HG03439 (cell line): ENCODE measurements around the gene DYNLT1.
A peak's percentile ranks its signal among the peaks of the same experiment; 100 is the strongest.
"Not testable (repeated sequence)": the region's sequence is repeated elsewhere in the genome, so short reads cannot be mapped to it uniquely, and the experiment has no call there.

Source experiments
- ATAC-seq: cut with Tn5 transposase; IDR thresholded peaks from one replicate; pipeline ENCODE4 v1.9.1; 2021; ENCODE audit warnings: mild to moderate bottlenecking, moderate library complexity; ENCODE audit not compliant: unreplicated experiment

Gene DYNLT1

DNA sequence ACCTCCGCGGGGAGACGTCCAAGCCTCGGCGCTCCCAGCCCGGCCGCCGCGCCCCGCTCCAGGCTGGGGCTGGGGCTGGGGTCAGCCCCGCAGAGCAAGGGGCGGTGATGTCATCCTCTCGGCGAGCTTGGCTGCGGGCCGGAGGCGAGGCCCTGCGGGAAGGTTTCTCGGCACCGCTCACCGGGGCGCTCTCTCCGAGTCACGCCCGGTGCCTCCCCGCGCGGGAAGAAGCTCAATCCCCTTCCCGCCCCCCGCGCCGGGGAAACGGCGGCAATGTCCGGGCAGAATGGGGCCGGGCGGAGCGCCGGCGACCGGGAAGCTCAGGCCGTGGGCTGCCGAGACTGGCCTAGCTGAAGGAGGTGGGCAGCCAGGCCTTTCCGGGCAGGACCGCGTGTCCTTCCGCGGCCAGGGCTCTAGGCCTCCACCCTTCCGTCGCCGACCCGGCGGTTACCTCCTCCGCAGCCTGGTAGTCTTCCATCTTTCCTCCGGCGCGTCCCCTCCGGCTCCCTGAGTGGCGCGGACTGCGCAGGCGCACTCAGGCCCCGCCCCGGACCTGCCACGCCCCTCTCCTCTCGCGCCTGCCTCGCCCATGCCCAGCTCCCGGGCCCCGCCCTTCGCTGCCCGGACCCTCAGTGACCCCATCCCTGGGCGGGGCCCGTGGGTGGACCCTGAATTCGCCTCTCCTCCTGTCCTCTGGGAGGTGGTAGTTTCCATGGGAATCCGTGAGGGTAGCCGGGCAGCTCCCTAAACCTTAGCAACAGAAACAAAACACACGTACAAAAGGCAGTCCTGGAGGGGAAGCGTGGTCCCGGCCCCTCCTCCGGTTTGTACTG, at the start of gene DYNLT1:
Gene DYNLT1 (minus strand): TSS at position 513 of the 833 bp plus-strand sequence. CDS start 35 bp downstream, at position 478.
- ATAC-seq = peak; percentile 67

DNA sequence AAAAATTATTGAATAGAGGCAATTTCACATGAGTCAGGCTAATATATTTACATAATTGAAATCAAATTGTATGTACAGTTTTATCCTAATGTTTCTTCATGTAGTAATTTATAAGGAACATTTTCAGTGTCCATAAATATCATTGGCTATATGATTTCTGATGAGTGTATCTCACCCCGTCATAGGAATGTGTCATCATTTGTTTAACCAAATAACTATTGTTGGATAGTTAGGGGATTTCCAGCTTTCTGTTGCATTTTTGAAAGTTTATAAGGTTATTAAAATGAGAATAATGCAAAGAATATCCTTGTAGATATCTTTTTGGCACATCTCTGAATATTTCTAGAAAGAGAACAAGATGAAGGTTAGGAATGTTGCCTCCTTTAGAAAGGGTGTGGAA, 44.3 kb upstream of the DYNLT1 start:
- ATAC-seq = no peak

DNA sequence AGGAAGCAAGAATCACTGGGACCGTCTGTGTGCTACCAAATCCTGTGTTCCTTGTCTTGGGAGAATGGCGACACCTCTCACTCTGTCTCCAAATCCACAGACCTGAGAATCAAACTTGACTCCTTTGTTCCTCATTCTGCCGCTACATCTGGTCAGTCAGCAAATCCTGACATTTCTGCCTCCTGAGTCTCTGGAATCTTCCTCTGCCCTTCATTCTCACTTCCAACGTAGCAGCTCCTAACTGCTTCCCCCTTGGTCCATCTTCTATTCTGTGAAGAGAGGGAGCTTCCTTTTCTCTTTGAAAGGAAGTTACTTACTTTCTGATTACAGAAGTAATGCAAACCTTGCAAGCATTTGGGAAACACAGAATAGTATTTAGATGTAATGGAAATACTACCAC, 43.0 kb upstream of the DYNLT1 start:
- no peak for ATAC-seq

DNA sequence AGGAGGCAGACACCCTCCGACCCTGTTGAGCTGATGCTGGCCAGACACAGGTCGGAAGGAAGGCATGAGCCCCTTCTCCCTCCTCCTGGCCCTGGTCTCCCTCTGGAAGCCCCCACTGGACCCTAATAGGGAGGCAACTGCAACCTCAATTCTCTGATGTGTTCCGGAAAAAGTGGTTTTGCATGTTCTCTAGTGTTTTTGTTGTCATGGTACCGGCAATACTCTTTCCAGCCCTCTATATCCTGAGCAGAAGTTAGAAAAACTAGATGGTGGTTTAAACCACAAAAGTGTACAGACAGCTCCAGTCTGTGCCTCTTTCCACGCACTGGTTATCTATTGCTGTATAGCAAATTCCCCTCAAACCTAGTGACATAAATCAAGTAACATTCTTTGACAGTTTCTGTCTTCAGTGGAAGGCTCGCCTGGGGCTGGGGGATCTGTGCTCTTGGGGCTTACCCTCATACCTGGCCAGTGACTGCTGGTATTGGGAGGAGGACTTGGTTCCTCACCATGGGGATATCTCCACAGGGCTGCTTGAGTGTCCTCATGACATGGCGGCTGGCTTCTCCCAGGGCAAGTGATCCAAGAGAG, 42.3 kb upstream of the DYNLT1 start:
- ATAC-seq = no peak

DNA sequence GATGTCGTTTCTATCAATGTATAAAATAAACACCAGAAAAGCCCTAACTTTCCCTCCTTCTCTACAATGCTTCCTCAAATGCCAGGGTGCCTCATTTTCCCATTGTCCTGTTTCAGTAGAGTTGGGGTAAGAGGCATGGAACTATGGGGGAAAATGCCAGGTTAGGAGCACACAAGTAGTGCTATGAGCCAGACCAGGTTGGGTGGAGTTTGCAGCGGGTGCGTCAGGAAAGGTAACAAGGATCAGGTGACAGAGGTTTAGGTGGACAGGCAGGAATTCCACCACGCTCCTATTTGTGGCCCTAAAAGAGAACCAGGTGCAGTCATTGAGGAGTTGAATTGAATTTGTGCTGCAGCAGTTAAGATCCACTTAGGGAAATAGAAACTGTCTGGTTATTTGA, 41.8 kb upstream of the DYNLT1 start:
- no peak for ATAC-seq

DNA sequence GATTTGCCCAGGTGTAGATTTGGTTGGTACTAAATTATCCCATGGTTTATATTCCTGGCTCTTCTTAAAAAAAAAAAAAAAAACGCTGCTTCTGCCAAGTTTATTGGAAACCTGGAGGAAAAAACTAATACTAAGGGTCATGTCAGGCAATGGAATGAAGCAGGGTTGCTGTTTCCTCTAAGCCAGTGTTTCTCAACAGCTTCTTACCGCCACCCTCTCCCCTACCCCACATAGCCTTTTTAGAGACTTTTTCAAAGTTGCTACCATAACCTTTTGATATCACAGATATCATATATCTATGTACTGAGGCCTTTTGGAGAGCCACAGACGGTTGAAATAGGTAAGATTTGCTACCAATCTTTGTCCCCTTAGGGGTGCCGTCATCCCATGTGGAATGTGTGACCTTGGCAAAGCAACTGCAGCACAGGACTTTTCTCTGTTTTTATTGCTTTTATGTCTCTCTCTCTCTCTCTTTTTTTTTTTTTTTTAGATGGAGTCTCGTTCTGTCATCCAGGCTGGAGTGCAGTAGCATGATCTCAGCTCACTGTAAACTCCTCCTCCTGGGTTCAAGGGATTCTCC, 40.3 kb upstream of the DYNLT1 start:
- no peak for ATAC-seq

DNA sequence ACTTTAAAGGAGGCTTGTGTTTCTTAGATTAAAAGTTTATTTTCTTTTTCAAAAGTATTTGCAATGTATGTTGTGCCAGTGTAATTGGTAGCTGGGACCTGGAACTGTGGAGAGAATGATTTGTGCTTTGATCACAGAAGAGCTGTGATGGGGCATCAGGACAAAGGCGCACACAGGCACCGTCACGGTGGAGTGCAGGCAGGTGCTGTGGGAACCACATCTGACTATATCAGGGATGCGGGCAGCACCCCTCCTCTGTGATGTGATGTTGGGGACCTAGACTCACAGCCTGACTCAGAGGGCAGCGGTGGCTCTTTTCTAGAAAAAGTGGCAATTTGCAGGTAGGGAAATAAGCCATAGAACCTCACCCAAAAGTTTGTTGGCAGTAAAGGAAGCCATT, 39.8 kb upstream of the DYNLT1 start:
- no peak for ATAC-seq

DNA sequence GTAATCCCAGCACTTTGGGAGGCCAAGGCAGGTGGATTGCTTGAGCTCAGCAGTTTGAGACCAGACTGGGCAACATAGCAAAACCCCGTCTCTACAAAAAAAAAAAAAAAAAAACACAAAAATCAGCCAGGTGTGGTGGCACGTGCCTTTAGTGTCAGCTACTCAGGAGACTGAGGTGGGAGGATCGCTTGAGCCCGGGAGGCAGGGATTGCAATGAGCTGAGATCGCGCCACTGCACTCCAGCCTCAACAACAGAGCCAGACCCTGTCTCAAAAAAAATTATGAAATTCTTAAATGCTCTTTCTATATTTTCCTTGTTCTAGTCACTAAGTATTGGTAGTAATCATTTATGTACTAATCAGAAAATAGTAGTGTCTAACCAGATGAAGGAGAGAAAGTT, 35.9 kb upstream of the DYNLT1 start:
- no peak for ATAC-seq

DNA sequence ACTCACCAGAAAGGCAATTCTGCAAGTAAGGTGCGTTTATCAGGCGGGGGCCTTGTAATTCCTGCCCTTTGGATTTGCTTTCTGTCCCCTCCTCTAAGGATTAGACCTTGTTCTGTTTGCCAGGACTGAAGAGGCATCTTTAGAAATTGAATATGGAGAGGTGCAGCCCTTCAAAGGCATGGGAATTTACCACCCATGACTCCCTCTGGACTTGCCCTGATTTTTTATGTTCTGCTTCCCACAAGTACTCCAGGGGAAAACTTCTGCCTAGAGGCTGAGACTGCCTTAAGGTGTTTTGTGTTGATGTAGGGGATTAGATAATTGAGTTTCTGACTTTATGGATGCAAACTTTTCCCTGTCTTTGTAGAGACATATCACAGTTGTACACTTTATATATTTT, 35.5 kb upstream of the DYNLT1 start:
- no peak for ATAC-seq

DNA sequence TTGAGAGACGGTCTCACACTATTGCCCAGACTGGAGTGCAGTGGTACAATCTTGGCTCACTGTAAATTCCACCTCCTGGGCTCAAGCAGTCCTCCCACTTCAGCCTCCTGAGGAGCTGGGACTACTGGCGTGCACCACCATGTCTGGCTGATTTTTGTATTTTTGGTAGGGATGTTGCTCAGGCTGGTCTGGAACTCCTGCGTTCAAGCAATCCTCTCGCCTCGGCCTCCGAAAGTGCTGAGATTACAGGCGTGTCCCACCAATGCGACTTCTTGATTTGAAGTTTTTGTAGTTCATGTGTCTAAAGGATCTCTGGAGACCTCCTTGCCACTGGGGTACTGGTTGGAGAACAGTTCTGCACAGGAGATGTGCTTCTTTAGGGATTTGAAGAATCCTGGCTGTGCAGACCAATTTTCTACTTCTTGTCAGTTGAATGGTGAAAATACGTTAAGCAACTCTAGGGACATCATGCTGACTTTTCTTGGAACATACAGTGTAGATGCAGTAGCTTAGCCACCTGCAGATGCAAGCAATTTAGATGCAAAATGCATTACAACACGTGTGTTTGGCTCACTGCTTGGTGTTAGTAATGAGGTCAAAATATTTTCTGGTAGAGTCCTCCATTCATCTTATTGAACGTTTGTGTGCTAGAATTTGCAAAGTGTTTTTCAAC, 33.5 kb upstream of the DYNLT1 start:
- ATAC-seq = no peak

DNA sequence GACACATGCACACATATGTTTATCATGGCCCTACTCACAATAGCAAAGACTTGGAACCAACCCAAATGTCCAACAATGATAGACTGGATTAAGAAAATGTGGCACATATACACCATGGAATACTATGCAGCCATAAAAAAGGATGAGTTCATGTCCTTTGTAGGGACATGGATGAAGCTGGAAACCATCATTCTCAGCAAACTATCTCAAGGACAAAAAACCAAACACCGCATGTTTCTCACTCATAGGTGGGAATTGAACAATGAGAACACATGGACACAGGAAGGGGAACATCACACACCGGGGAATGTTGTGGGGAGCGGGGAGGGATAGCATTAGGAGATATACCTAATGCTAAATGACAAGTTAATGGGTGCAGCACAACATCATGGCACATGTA, 32.6 kb upstream of the DYNLT1 start:
- not testable (repeated sequence) for ATAC-seq

DNA sequence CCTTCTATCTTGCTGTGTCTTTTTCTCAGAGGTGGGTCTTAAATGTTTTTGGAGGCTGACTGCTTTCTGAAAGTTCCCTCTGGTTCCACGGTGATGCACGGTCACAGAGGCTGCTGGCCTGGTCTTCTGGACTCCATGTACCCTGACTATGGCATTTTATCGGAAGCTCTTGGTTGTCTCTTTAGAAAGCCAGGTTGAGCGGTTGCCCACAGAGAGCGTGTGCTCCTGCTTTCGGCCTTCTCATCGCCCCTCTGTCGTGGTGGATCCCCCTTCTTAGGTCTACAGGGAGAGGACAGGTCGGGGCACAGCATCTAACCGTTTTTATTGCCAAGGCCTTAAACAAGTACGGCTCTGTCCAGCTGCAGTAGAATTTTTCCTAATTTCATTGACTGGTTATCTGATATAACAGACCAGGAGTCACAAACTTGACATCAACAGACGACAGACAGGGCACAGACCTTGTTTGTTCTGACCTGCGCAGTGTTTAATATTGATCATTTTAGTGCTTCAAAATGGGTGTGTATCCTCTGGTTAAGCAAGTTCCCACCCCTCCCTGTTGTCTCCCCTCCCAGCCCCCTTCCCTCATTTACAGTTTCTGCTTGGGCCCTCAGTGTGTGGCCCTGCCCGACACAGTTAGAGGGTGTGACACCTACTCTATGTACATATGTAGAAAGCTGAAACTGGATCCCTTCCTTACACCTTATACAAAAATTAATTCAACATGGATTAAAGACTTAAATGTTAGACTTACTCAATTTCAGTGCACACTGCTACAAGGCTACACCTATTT, 30.0 kb upstream of the DYNLT1 start:
- no peak for ATAC-seq

DNA sequence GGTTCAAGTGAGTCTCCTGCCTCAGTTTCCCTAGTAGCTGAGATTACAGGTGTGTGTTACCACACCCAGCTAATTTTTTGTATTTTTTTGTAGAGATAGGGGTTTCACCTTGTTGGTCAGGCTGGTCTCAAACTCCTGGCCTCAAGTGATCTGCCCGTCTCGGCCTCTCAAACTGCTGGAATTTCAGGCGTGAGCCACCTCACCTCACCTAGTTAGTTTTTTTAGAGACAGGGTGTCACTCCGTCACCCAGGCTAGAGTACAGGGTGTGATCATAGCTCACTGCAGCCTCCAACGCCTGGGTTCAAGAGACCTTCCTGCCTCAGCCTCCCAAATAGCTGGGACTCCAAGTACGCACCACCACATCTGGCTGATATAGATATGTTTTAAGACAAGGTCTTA, 28.2 kb upstream of the DYNLT1 start:
- no peak for ATAC-seq

DNA sequence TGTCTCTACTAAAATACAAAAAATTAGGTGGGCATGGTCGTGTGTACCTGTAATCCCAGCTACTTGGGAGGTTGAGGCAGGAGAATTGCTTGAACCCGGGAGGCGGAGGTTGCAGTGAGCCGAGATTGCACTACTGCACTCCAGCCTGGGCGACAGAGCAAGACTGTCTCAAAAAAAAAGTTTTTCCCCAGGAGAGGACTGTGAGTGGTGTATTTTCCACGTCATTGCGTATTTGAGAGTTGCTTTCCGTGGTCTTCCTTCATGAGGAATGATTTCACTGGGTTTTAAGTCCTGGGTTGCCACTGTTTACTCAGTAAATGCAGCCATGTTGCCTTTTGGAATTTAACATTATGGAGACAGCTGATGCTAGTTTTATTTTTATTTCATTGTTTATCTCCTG, 27.6 kb upstream of the DYNLT1 start:
- not testable (repeated sequence) for ATAC-seq

DNA sequence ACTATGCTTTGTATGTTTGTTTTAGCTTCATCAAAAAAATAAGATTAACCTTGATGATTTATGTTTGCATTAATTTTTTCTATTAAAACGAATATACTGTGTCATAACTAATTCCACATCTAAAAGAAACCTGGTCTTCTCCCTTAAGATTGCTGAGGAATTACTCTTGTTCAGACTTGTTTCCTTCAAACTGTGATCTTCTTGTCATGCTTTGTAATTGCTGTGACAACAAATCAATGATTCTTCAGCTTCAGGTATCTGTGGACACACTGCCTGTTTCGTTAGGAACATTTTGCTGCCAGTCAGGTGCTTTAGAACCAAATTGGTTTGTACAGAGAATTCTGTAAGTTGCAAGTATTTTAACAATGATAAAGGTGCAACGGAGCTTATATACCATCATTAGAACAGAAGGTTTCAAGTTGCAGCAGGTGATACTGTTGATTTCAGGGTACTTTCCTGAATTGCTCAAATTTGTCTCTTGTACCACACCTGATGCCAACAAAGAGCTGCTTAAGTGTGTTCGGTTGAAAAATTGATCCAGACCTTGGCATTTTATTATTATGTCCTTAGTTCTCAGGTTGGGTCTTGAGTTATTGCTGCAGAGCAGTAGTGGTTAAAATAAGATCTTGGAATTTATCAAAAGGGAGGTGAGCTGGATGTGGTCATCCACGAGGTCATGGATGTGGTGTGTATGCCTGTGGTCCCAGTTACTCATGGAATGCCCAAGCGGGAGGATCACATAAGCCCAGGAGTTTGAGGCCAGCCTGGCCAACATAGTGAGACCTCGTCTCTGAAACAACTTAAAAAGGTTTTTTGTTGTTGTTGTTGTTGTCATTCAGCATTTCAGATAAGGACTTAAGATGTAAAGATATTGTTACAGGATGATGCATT, 24.8 kb upstream of the DYNLT1 start:
- no peak for ATAC-seq

DNA sequence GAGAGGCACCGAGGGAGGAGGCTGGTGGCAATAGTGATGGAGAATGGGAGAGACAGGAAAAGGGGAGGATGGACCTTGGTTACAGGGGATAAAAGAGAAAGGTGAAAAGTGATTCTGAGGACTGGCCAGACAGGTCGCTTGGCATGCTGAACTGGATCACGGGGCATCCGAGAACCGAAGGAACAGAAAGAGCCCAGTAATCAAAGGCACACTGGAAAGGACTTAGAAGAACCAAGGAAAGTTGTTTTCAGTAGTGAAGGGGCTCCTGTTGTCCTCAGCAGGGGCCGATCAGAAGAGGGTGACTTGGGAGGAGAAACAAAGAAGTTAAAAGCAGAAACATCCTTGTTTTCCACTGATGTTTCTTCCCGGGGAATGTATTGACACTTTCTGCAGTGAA, 24.2 kb upstream of the DYNLT1 start:
- no peak for ATAC-seq

DNA sequence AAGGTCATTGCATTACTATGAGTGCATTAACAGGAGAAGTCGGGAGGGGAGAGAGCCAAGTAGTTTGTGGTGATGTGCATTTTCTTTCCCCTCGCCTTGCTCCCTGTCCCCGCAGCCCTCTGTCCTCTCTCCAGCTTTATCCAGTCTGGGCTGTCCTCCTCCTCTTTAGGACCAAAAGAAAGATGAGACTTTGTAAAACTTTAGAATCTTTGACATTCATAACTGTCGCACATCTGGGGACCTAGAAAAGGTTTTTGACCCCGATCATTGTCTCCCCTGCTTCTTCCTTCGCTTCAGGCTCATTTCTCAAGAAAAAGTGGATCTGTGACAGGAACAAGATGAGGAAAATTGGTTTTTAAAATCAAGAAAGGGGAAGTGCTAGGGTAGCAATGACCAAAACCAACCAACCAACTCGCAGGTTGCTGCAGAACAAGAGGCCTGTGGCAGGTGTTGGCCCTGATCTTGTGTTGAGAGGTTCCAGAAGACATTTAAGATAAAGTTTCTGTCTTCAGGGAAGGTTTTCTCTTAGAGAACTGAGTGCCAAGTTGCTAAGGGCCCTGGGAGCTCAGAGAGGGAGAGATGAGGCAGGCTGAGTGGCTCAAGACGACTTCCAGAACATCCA, 22.9 kb upstream of the DYNLT1 start:
- ATAC-seq = no peak

DNA sequence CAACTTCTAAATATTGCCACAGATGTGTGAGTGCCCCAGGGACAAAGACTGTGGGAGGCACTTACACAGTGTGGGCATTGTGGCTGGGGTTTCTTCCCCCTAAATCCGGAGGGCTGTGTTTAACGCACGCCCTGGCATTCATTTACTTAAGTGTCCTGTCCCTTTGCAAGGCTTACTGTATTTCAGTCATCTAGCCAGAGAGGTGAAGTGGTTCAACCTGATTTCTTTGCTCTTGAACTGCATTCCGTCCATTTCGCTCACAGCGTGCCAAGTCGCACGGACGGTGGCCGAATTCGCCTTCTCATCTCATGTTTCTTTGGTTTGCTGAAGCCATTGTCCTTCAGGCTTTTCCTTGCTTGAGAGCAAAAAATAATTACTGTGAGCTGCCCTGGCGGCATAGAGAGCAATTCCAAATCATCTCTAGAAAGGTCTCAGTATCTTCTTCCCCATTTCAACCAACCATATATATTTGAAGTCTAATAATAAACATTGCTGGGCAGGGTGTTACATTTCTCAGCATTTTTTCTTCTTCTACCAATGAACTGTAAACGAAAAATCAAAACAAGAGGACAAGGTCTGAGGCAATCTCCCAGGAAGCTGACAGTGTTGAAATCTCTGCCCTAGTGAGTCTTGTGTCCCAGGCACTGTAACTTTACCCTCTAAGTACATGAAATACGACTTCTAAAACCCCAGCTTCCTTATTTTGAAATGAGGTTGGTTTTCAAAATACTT, 22.3 kb upstream of the DYNLT1 start:
- ATAC-seq = no peak

DNA sequence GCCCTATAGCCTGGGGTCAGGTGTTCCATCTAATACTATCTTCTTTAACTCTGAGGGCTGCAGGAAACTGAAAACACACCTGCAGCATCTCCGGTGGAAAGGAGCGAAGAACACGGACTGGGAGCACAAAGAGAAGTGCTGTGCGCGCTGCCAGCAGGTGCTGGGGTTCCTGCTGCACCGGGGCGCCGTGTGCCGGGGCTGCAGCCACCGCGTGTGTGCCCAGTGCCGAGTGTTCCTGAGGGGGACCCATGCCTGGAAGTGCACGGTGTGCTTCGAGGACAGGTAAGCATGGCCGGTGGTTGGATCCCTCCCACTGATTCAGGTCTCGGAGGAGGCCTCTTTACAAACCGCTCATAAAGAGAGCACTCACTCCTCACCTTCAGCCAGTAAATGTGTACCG, 20.8 kb upstream of the DYNLT1 start:
- ATAC-seq = no peak
